HepG2 (cell line): ENCODE measurements around the gene WFDC6. TPM values are rescaled to one million over a fixed set of nuclear protein-coding genes. Genes with fewer than 3 reads are reported as not detected.

ENCODE experiments used
- ATAC-seq: fragments of 200-7000 bp; cut with Tn5 transposase; 3 replicates; pipeline ENCODE4 v1.9.1; 2020; ENCODE audit warnings: mild to moderate bottlenecking, moderate library complexity
- BruUV-seq: library from RNA; stranded (reverse); fragments of 400-500 nt; replicated peaks from 2 replicates; lab custom pipeline; 2021; lab: Mats Ljungman, UMichigan
- CTCF ChIA-PET: fragments of 300-600 bp; formaldehyde crosslinking; extraction: SDS; loops from one replicate; lab custom pipeline; 2021; ENCODE audit warnings: low total read pairs, inconsistent platforms, low intra/inter-chr PET ratio; lab: Yijun Ruan, JAX
- POLR2A ChIA-PET: fragments of 350-600 bp; sonication (Branson Sonifier 250); formaldehyde crosslinking; loops from one replicate; lab custom pipeline; 2020; ENCODE audit warnings: antibody characterized with exemption, inconsistent platforms; lab: Yijun Ruan, JAX
- DNase-seq: peaks from one replicate; pipeline ENCODE4 v3.0.0-alpha.2; 2015; ENCODE audit warnings: low spot score
- FAIRE-seq: peaks from 3 replicates; lab custom pipeline; 2011; peaks lifted over from hg19 to GRCh38; lab: Jason Lieb, UNC
- H2AFZ ChIP-seq: one replicate; pipeline ENCODE4 v1.6.1; 2011; ENCODE audit warnings: low read length, inconsistent platforms
- H3K27ac ChIP-seq: fragments of 300-600 bp; 3 replicates; pipeline ENCODE4 v1.8.0; 2011; ENCODE audit warnings: mixed run types, mild to moderate bottlenecking, mixed read lengths, low read length, inconsistent platforms; ENCODE audit not compliant: insufficient read depth; ENCODE audit errors: extremely low read length
- H3K27me3 ChIP-seq, 2 experiments: fragments of 200-600 bp in 1 of 2; 2 replicates in 1 of 2; 3 replicates in 1 of 2; pipeline versions ENCODE4 v1.6.0 to v1.8.0; 2011; ENCODE audit warnings: low read length in 2 of 2, mild to moderate bottlenecking in 2 of 2, moderate library complexity in 2 of 2, inconsistent platforms in 1 of 2; ENCODE audit not compliant: insufficient read depth in 2 of 2, control insufficient read depth in 1 of 2
- H3K36me3 ChIP-seq, 2 experiments: fragments of 200-600 bp in 1 of 2; replicated peaks in 1 of 2; 2 replicates in 1 of 2; 3 replicates in 1 of 2; pipeline versions ENCODE4 v1.5.1 to v1.8.0; 2011; ENCODE audit warnings: low read length in 2 of 2, inconsistent platforms in 1 of 2; ENCODE audit not compliant: insufficient read depth in 2 of 2, control insufficient read depth in 1 of 2
- H3K4me1 ChIP-seq: 2 replicates; pipeline ENCODE4 v1.5.1; 2012; ENCODE audit warnings: low read length, inconsistent platforms; ENCODE audit not compliant: insufficient read depth
- H3K4me2 ChIP-seq: 2 replicates; pipeline ENCODE4 v1.6.0; 2011; ENCODE audit warnings: low read depth, low read length, inconsistent platforms
- H3K4me3 ChIP-seq, 3 experiments: fragments of 200-600 bp in 1 of 3; sonication (generic), shearing (Covaris generic) in 1 of 3; replicated peaks in 1 of 3; 2 replicates each; pipeline ENCODE4 v1.5.1; 2011 to 2016; ENCODE audit warnings: low read length in 3 of 3, inconsistent platforms in 2 of 3, low read depth in 2 of 3, mild to moderate bottlenecking in 2 of 3, control low read depth in 1 of 3, mixed read lengths in 1 of 3; ENCODE audit not compliant: insufficient read depth in 1 of 3
- H3K79me2 ChIP-seq: one replicate; pipeline ENCODE4 v1.6.1; 2011; ENCODE audit warnings: low read length, inconsistent platforms; ENCODE audit not compliant: insufficient read depth
- H3K9ac ChIP-seq: 2 replicates; pipeline ENCODE4 v1.6.0; 2011; ENCODE audit warnings: mild to moderate bottlenecking, low read depth, low read length, inconsistent platforms; ENCODE audit not compliant: insufficient read depth
- H3K9me3 ChIP-seq: 2 replicates; pipeline ENCODE4 v1.5.1; 2012; ENCODE audit warnings: mild to moderate bottlenecking, low read length
- H4K20me1 ChIP-seq: 2 replicates; pipeline ENCODE4 v1.6.0; 2011; ENCODE audit warnings: inconsistent platforms, mild to moderate bottlenecking, low read length, moderate library complexity; ENCODE audit not compliant: insufficient read depth
- ATAD3A ChIP-seq: sonication (generic); formaldehyde crosslinking; IDR thresholded peaks from 2 replicates; pipeline ENCODE4 v1.4.0; 2020; ENCODE audit warnings: missing genetic modification reagents
- LBX2 ChIP-seq: sonication (generic); formaldehyde crosslinking; IDR thresholded peaks from 2 replicates; pipeline ENCODE4 v1.5.0; 2020; ENCODE audit warnings: missing genetic modification reagents, mild to moderate bottlenecking, borderline replicate concordance
- MEIS1 ChIP-seq: sonication (generic); formaldehyde crosslinking; IDR thresholded peaks from 2 replicates; pipeline ENCODE4 v1.9.0; 2021; ENCODE audit warnings: mild to moderate bottlenecking, missing genetic modification reagents, moderate library complexity, borderline replicate concordance
- MIXL1 ChIP-seq: IDR thresholded peaks from 2 replicates; pipeline ENCODE4 v1.6.1; 2016
- NFAT5 ChIP-seq: sonication (generic); formaldehyde crosslinking; IDR thresholded peaks from 2 replicates; pipeline ENCODE4 v1.4.0; 2020; ENCODE audit warnings: missing genetic modification reagents
- SMAD3 ChIP-seq: sonication (generic); formaldehyde crosslinking; IDR thresholded peaks from 2 replicates; pipeline ENCODE4 v1.4.0; 2020; ENCODE audit warnings: missing genetic modification reagents
- TIGD3 ChIP-seq: sonication (generic); formaldehyde crosslinking; IDR thresholded peaks from 2 replicates; pipeline ENCODE4 v1.5.1; 2020; ENCODE audit warnings: mild to moderate bottlenecking, missing genetic modification reagents, borderline replicate concordance
- XRCC5 ChIP-seq: fragments of 200-400 bp; formaldehyde crosslinking; optimal IDR thresholded peaks from 2 replicates; pipeline ENCODE3; 2017; ENCODE audit warnings: mild to moderate bottlenecking, low read length
- ZFP36L2 ChIP-seq: sonication (generic); formaldehyde crosslinking; IDR thresholded peaks from 2 replicates; pipeline ENCODE4 v1.4.0; 2020; ENCODE audit warnings: missing genetic modification reagents
- ZFY ChIP-seq: sonication (generic); formaldehyde crosslinking; IDR thresholded peaks from 2 replicates; pipeline ENCODE4 v1.4.0; 2020; ENCODE audit warnings: missing genetic modification reagents
- ZGPAT ChIP-seq: IDR thresholded peaks from 2 replicates; pipeline ENCODE4 v1.6.1; 2016; ENCODE audit warnings: mild to moderate bottlenecking
- ZNF224 ChIP-seq: sonication (generic); formaldehyde crosslinking; IDR thresholded peaks from 2 replicates; pipeline ENCODE4 v1.5.0; 2020; ENCODE audit warnings: mild to moderate bottlenecking, missing genetic modification reagents
- ZNF33A ChIP-seq: sonication (generic); formaldehyde crosslinking; IDR thresholded peaks from 2 replicates; pipeline ENCODE4 v1.5.1; 2020; ENCODE audit warnings: missing genetic modification reagents, mild to moderate bottlenecking, moderate library complexity, borderline replicate concordance
- ZZZ3 ChIP-seq: sonication (generic); formaldehyde crosslinking; IDR thresholded peaks from 2 replicates; pipeline ENCODE4 v1.4.0; 2020; ENCODE audit warnings: missing genetic modification reagents, mild to moderate bottlenecking, borderline replicate concordance
- WGBS: methylation state at CpG from one replicate; pipeline ENCODE4 v1.1.6; 2017; ENCODE audit warnings: low lambda C conversion rate; 5-methylcytosine and 5-hydroxymethylcytosine counted together
- in situ Hi-C: cut with HindIII; loops from 2 replicates; pipeline ENCODE4 v1.10.0; 2017; ENCODE audit warnings: low pct_unique_long_range_greater_than_20kb; ENCODE audit not compliant: extremely low pct_ligation_motif_present
- intact Hi-C: fragments of 100-400 bp; cut with micrococcal nuclease; formaldehyde crosslinking; loops from one replicate; pipeline ENCODE4 v1.10.0; 2022; ENCODE audit not compliant: unreplicated experiment
- polyA plus RNA-seq, 8 experiments: library from polyadenylated mRNA; depleted of rRNA in 3 of 8; stranded (reverse) in 7 of 8; unstranded in 1 of 8; fragments of >200 nt; fragmentation: Illumina TruSeq in 4 of 8; extraction: Trizol in 4 of 8; gene quantifications; 2 replicates each; pipeline versions ENCODE4 v1.2.1 to v1.2.3, GENCODE V29; 2011 to 2016; ENCODE audit warnings: low read depth in 4 of 8, missing spikeins in 1 of 8, mixed read lengths in 1 of 8; ENCODE audit not compliant: insufficient read depth in 1 of 8
- total RNA-seq, 5 experiments: library from RNA; depleted of rRNA; stranded (reverse); fragments of >200 nt; fragmentation: Illumina TruSeq; extraction: Trizol; gene quantifications; 2 replicates each; pipeline ENCODE4 v1.2.3, GENCODE V29; 2016; ENCODE audit warnings: low read depth in 1 of 5

Gene WFDC6
- total and polyA plus RNA-seq, 2 of the 13 experiments (the other 11 are each of a cell fraction or from before 2014, with no cell fraction given): not detected

- peaks cover 2 to 3% of the 10 kb centered on the region in 2 experiments; a peak in 4 of 5 replicates for H3K27me3 ChIP-seq
- no peak overlapping the region for H3K4me3 ChIP-seq
- no peak for TF ChIP-seq ATAD3A (CRISPR knock-in tag)
- TF ChIP-seq ZZZ3: no peak
- no peak for TF ChIP-seq NFAT5
- no peak for TF ChIP-seq ZNF224 (CRISPR knock-in tag)
- TF ChIP-seq ZFP36L2 (CRISPR knock-in tag): no peak
- TF ChIP-seq ZGPAT (CRISPR knock-in tag): no peak
- TF ChIP-seq MEIS1 (CRISPR knock-in tag): no peak
- TF ChIP-seq ZNF33A (CRISPR knock-in tag): no peak
- TF ChIP-seq TIGD3 (CRISPR knock-in tag): no peak
- no peak for TF ChIP-seq SMAD3 (CRISPR knock-in tag)
- TF ChIP-seq XRCC5: no peak
- TF ChIP-seq ZFY: no peak
- no peak for TF ChIP-seq LBX2 (CRISPR knock-in tag)
- no peak for TF ChIP-seq MIXL1
- 0 out of 2 replicates have a peak, but pooled peaks cover 5% of the 10 kb centered on the region for H3K4me1 ChIP-seq
- POLR2A ChIA-PET: no interaction called here
- no peaks in the 10 kb centered on the region for H4K20me1 ChIP-seq
- H3K27ac ChIP-seq: no peak overlapping the region
- H3K9ac ChIP-seq: no peak overlapping the region
- CTCF ChIA-PET: no interaction called here
- in situ Hi-C loops: no loop called here
- no peaks in the 10 kb centered on the region for H3K79me2 ChIP-seq
- DNase-seq (no peak), FAIRE-seq (no peak), ATAC-seq (no peak)
- H3K9me3 ChIP-seq: no peaks in the 10 kb centered on the region
- H2AFZ ChIP-seq: no peak overlapping the region
- H3K4me2 ChIP-seq: no peak overlapping the region
- no peaks in the 10 kb centered on the region for H3K36me3 ChIP-seq
- WGBS: 2% methylated on average over 3 of the region's 3 CpGs
- intact Hi-C loops: no loop called here
- no TSS peak for BruUV-seq
Measured at GRCh38 chr20:45496166-45496565, 43.1 kb downstream of the WFDC6 start.
